Caki2 (cell line): Measurements from ENCODE around the gene KCNK13. TPM values are rescaled to one million over a fixed set of nuclear protein-coding genes. Genes with fewer than 3 reads are reported as not detected.
"Not testable (repeated sequence)": the region's sequence is repeated elsewhere in the genome, so short reads cannot be mapped to it uniquely, and the experiment has no call there.

Source experiments
- DNase-seq: peaks from one replicate; pipeline ENCODE4 v3.0.0-alpha.2; 2015; ENCODE audit warnings: low read depth
- in situ Hi-C: cut with HindIII; loops from 2 replicates; pipeline ENCODE4 v1.10.0; 2016; ENCODE audit warnings: low sequenced_read_pairs, low pct_unique_long_range_greater_than_20kb, mixed read lengths
- total RNA-seq: library from RNA; depleted of rRNA; stranded (reverse); fragments of >200 nt; shearing (Covaris generic); gene quantifications from 2 replicates; pipeline ENCODE4 v1.2.3, GENCODE V29; 2014; ENCODE audit warnings: low replicate concordance; rRNA removed

The KCNK13 gene
- total RNA-seq = 0.95 TPM in 1 of 2 replicates, not detected in the other

DNA sequence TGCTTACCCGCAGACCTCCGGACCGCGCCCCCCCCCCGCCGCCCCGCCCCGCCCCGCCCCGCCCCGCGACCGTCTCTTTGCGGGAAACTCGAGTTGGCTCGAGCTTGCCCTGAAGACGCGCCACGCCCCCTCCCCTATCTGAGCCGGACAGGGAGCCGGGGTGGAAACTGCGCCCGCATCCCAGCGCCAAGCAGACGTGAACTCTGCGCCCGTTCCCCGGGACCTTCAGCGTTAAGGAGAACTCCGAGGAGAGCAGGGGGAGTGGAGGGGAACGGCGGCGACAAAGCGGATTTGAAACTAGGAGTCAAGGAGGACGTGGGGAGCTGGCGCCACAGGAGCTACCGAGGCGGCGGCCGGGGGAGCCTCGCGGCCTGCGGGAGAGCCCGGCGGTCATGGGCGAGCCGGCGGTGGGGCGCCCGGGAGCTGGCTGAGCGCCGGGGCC is at the start of gene KCNK13:
Gene KCNK13, plus strand, starts transcription at position 310 of the 442 bp plus-strand sequence. CDS start 212 bp downstream, outside the sequence.
- no peak for DNase-seq
- in situ Hi-C loops = no loop called here

DNA sequence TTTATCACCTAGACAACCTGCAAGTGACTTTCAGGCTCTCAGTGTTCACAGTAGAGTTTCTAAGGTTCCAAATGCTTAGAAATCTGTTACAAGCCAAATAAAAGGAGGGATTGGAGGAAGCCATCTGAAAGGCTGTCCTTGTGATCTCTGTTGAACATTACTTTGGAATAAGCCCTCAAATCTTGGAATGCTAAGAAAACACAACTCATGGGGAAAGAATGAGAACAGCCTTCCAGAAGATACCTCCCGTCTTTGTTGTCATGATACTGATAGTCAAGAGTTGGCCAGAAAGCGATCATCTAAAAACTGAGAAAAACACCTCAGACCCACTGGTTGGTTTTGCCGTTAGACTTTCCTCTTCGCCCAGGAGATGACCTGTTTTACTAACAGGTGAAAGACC is 44.4 kb upstream of the KCNK13 start:
- in situ Hi-C loops = no loop called here
- DNase-seq = no peak

DNA sequence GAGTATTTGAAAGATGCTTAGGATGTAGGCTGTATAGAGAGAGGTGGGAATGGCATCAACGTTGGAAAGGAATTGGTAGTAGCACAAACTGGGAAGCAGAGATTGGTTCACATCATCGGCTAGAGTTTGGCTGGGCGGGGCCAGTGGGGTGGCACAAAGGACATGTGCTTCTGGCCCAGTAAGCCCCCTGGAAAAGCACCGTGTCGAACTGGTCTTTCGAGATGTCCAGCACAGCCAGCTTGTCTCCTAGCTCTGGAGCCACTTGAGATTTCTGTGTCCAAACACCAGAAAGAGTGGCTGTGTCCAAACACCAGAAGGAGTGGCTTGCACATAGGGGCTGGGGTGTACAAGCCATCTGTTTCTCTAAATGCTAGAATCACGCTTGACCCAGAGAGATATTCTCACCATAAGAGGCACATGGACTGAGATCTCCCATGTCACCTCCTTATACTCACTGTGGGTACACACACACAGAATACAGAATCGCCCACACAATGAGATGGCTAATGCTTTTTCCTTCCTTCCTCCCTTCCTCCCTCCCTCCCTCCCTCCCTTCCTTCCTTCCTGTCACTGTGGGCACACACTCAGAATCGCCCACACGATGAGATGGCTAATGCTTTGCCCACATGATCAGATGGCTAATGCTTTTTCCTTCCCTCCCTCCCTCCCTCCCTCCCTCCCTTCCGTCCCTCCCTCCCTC is 41.8 kb upstream of the KCNK13 start:
- in situ Hi-C loops = no loop called here
- DNase-seq = no peak

DNA sequence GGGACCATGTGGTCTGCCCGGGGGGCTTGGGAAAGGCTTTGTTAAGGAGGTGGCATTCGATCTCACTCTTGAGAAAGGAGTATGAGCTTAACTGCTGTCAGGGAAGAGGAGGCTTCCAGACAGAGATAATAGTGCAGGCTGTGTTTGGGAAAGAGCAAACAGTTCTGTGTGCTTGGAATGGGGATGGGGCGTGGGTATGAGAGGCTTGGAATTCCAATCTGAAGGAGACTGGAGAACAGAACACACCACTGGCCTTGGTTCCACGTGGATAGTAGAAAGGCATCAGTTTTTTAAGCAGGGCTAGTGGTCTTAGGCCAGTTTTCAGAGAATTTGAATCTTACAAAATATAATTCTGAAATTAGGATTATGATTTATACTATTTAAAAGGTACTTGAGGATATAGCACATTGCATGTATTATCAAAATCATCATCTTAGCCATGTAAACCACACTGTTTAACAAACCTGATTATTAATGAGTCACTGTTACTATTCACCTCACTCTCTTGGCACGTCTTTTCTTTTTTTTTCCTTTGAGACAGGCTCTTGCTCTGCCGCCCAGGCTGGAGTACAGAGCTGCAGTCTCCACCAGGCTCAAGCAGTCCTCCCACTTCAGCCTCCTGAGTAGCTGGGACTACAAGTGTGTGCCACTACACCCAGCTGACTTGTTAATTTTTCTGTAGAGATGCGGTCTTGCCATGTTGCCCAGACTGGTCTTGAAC is 38.5 kb upstream of the KCNK13 start:
- no peak for DNase-seq
- in situ Hi-C loops = no loop called here

DNA sequence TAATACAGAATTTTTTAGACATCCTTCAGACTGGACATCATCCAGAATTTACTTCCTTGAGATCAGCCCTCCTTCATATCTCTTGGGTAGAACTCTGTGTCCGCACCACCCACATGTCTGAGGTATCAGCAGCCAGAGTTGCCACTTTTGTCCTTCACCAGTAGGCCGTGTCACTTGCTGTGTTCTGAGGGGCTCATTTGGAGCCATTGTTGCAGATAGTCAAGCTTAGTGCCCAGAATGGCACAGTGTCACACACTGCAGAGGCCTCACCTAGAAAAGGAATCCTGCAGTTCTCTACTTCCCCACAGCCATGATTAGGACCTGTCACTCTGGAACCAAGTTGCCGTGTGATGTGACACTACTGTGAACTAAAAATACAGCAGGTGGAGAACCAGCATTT is 36.9 kb upstream of the KCNK13 start:
- DNase-seq = no peak
- in situ Hi-C loops = no loop called here

DNA sequence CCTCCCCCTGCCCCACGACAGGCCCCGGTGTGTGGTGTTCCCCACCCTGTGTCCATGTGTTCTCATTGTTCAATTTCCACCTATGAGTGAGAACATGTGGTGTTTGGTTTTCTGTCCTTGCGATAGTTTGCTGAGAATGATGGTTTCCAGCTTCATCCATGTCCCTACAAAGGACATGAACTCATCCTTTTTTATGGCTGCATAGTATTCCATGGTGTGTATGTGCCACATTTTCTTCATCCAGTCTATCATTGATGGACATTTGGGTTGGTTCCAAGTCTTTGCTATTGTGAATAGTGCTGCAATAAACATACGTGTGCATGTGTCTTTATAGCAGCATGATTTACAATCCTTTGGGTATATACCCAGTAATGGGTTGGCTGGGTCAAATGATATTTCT is 35.2 kb upstream of the KCNK13 start:
- in situ Hi-C loops, DNase-seq: not testable (repeated sequence)

DNA sequence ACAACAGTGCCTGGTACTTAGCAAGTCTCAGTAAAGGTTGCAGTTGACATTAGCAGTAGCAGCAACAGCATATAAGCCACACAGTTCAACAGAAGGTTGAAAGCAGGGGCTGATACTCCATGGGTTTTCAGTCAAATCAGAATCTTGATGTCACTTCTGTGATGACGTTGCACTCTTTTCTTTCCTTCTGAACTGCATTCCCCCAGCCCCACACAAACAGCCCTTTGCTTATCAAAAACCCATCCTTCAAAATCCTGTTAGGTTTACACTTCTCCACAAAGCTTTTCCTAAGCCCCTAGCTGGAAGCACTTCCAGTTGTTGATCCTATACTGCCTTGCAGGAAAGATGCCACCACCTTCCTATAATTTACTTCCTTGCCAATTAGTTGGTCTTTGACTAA is 34.0 kb upstream of the KCNK13 start:
- no peak for DNase-seq
- in situ Hi-C loops = no loop called here

DNA sequence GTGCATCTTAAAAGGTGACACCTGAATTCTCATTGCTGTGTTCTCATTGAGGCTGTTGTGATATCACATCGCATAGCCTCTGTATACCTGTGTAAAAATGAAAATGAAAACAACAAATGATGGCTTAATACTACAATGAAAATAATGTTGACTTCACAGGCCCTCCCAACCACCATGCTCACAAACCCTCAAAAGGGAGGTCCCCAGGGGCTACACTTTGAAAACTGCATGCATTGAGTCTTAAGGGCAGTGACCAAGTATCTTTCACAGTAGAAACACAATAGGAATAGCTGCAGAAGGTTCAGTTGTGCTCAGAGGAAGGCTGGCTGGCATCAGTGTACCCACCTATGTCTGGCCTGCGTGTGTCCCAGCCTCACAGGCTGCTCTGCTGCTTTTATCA is 27.6 kb upstream of the KCNK13 start:
- in situ Hi-C loops = no loop called here
- DNase-seq = no peak

DNA sequence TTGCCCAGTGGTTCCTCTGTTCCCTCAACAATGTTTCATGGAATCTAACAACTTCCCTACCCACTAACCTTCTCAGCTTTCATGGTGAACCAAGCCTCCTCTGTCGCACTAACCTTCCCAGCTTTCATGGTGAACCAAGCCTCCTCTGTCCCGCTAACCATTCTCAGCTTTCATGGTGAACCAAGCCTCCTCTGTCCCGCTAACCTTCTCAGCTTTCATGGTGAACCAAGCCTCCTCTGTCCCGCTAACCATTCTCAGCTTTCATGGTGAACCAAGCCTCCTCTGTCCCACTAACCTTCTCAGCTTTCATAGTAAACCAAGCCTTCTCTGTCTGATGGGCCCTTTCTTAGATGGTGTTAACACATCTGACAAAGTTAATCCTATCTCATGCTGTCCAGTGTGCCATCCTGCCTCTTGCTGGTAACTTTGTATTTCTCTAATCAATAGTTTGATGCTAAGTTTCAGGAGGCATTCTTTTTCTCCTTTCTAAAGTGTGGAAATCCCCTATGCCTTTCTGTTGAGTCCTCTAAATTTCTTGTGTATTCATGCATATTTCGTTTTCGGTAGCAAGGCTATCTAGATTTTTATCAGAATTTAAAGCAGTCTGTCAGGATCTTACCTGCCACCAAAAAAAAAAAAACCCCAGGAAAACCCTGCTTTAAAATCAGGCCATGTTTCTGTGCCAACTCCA is 26.8 kb upstream of the KCNK13 start:
- no peak for DNase-seq
- in situ Hi-C loops = no loop called here

DNA sequence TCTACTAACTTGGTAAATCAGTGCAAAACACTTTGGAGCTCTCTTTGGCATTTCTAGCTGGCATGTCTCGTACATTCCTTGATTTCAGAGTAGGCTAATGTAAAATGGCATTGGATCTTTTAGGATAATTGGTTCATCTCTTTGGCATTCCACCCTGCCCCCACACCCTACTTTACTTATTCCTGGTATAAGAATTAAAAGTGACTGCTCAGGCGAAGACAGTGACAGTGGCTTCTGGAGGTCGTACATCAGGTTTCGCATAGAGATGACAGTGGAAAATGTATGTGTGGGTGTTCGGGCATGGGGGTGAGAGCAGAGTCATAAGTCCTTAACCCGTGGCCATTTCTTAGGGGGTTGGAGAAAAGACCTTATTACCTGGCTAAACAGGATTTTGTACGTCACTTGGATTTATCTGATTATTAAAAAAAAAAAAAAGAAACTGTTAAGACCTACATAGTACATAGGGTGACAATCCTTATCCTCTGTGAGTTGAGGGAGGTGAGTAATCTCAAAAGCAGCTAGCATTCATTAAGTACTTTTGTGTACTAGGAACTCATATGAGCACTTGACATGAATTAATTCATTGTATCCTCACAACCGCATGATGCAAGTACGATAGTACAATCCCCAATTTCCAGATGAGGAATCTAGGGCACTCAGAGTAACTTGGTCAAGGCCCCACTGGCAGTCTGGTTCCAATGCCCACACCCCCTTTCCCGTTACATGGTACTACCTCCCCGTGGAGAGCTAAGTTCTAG is 22.4 kb upstream of the KCNK13 start:
- in situ Hi-C loops = no loop called here
- DNase-seq = no peak

DNA sequence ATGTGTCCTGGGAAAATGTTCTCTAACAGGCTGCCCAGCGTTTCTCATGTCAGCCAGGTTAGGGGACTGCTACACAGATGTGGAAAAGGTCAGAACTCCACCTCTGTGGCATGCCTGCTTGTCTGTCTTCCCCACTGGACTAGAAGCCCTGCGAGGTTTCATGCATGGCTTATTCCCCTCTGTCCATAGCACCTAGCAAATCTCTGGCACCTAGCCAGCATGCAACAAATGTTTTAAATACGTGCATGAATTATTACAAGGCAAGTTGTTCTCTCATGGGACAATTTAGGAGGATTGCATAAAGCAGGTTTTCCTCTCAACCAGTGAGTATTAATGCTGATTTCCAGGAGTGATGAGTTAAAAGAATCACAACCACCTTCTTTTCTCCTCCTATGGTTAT is 21.4 kb upstream of the KCNK13 start:
- no peak for DNase-seq
- in situ Hi-C loops = no loop called here

DNA sequence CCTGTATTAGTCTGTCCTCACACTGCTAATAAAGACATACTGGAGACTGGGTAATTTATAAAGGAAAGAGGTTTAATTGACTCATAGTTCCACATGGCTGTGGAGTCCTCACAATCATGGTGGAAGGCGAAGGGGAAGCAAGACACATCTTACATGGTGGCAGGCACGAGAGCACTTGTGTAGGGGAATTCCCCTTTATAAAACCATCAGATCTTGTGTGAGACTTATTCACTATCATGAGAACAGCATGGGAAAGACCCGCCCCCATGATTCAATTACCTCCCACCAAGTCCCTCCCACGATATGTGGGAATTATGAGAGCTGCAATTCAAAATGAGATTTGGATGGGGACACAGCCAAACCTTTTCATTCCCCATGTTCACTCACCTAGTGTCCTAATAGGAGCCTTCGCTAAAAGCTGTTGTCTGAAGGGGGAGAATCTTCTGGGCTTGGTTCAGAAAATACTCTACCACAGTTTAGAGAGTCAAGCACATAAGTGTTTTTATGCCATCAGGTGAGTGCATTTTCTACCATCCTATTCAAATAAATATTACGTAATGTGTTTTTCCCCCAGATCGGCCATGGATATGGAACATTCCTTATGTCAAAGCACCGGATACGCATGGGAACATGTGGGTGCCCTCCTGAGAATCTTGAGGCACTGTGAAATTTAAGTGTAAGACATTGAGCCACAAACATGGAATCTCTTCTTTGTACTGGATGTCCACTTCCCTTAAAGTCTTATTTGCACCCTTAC is 19.1 kb upstream of the KCNK13 start:
- in situ Hi-C loops = no loop called here
- no peak for DNase-seq

DNA sequence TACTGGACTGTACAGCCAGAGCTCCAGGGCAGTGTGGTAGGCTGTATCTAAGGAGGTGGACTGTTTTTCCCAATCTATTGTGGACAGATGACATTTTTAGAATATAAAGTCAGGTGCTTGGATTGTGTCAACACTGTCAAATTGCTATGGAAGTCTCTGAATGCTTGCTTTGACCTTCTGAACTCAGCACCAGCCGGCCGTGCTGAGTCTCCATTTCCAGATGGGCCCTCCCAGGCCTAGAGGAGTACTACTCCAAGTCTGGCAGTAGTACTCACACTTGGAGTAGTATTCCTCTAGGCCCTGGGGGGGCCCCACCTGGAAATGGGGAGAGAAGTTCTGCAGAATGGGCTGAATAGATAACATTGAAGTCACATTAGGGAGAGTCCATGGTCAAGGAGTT is 16.2 kb upstream of the KCNK13 start:
- in situ Hi-C loops = no loop called here

DNA sequence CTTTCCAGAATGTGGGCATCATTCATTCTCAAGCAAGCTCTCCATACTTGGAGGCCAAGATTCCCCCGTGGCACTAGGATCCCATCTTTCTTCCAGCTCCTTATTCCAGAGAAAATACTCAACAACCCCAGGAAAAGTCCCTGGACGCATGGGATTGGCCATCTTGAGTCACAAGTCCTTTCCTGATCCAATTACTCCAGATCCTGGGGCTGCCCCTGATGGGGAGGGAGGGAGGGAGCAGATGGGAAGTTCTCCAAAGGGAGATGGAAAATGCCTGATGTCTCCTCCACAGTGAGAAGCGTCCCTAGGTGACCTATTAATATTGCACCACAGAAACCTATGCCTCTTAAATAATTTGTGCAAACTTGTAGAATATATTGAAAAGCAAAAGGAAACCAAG is 12.4 kb upstream of the KCNK13 start:
- no peak for DNase-seq
- in situ Hi-C loops = no loop called here

More for the DNA sequence above, 16.2 kb upstream of the KCNK13 start:
- DNase-seq = no peak

DNA sequence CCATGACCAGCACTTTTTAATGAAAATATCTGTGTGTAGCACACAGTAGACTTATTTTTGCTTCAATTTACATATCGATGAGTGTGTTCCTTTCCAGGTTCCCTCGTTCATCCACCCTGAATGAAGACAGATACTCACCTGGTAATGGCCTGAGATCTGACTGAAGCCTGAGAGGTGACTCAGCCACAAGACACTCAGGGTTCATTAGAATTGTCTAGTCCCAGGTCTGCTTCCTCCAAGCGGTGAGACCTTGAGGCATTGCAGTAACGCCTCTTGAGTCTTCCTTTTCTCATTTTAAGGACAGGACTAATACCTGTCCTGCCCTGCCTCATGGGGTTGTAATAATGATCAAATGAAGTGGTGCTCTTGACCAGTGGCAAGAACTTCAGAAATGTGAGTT is 11.5 kb upstream of the KCNK13 start:
- DNase-seq = no peak
- in situ Hi-C loops = no loop called here

DNA sequence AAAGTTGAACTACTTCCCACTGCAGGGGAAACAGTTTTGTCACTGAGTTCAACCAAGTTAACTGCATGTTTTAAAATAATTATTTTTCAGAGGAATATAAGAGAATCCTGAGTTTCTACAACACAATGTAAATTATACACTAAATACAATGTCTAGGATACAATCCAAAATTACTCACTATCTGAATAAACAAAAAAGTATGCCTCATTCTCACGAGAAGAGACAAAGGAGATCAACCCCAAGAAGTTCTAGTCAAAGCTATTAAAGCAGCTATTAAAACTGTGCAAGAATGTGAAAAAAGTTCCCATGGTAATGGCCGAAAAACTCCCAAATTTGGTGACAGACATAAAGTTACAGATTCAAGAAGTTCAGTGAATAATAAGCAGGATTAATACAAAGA is 8.8 kb upstream of the KCNK13 start:
- DNase-seq = no peak
- in situ Hi-C loops = no loop called here

DNA sequence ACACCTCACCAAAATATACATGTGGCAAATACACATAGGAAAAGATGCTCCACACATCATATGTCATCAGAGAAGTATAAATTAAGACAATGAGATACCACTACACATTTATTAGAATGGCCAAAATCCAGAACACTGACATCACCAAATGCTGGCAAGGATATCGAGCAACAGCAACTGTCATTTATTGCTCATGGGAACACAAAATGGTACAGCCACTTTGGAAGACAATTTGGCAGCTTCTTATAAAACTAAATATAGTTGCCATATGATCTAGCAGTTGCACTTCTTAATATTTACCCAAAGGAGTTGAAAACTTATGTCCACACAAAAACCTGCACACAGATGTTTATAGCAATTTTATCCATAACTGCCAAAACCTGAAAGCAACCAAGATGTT is 7.0 kb upstream of the KCNK13 start:
- no peak for DNase-seq
- in situ Hi-C loops = no loop called here

DNA sequence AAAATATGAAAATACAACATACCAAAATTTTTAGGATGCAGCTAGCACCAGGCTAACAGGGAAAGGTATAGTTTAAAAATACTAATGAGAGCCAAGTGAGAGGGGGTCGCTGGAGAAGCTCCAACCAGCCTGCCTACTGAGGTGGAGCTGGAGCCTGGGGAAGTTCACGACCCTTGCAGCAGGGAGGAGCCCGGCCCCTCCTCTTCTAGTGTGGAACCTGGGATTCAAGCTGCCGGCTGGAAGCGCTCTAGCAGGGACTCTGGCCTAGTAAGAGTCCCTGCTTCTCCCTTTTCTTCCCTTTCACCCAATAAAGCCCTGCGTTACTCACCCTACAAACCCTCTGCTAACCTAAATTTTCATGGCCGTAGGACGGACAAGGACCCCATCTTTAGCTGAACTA is 5.0 kb upstream of the KCNK13 start:
- in situ Hi-C loops = no loop called here
- no peak for DNase-seq
